ES-I3 (cell line): ENCODE measurements around the gene SH3BP2.

Experiments used
- H3K36me3 ChIP-seq: 2 replicates; pipeline ENCODE4 v1.6.1; 2013; ENCODE audit warnings: mild to moderate bottlenecking, low read length, control low read depth, moderate library complexity; ENCODE audit not compliant: insufficient read depth
- H3K4me1 ChIP-seq: 2 replicates; pipeline ENCODE4 v1.6.1; 2013; ENCODE audit warnings: mild to moderate bottlenecking, control low read depth, low read length; ENCODE audit not compliant: insufficient read depth
- H3K9ac ChIP-seq: 2 replicates; pipeline ENCODE4 v1.6.1; 2013; ENCODE audit warnings: low read depth, mild to moderate bottlenecking, low read length, moderate library complexity
- H3K9me3 ChIP-seq: 2 replicates; pipeline ENCODE4 v1.6.1; 2013; ENCODE audit warnings: mild to moderate bottlenecking, low read length, moderate library complexity; ENCODE audit not compliant: control insufficient read depth, insufficient read depth

SH3BP2 gene

DNA sequence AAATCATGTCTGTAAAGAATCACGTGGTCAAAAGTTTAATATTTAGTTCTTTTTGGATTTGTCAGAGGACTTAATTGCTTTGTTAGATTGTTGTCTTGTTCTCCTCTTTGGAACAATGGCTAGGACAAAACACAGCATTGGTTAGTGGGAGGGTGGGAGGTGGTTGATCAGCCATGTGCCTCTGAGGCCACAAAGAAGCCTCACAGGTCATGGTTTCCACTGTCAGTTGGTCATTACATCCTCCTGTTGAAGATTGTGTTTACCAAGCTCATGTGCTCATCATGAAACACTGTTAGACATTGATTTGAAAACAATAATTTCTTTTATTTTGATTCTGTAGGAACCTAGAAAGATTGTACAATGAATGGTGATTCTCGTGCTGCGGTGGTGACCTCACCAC, 82.7 kb downstream of the SH3BP2 start:
- Histone ChIP-seq H3K36me3 (no peaks in the 10 kb centered on the region), H3K9me3 (no peaks in the 10 kb centered on the region), H3K9ac (no peak overlapping the region), H3K4me1 (0 out of 2 replicates have a peak, but pooled peaks cover 4% of the 10 kb centered on the region)

DNA sequence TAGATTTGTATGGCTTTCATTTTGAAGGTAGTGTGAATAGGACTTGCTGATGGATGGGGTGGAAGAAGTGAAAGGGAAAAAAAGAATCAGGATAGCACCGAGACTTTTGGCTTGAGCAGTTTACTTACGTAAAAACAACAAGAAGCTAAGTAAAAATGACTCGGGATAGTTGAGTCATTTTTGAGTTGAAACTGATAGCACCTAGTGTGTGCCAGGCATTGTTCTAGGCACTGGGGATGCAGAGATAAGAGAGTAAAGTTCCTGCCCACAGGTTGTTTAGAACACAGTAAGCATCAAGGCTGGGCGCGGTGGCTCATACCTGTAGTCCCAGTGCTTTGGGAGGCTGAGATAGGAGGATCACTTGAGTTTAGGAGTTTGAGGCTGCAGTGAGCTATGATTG, 85.5 kb downstream of the SH3BP2 start:
- Histone ChIP-seq H3K36me3 (no peaks in the 10 kb centered on the region; the same call in 1 of the 2 replicates), H3K9me3 (no peaks in the 10 kb centered on the region), H3K9ac (no peak overlapping the region)

DNA sequence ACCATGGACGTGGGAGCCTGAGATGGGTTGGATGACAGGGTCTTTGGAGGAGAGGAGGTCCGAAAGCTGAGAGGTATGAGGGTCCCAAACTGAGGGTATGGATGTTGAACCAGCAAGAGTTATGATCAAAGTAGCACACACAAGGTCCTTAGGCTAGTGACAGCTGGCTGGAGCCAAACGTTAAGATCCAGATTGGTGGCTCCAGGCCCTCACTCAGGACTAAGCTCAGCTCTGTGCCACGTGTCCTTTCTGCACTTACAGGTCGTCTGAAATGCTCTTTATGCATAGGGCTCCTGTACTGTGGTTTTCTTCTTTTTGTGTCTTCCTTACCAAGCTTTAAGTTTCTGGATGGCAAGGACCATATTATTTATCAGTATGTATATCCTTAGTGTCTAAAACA, 86.1 kb downstream of the SH3BP2 start:
- Histone ChIP-seq H3K9ac (no peak overlapping the region), H3K36me3 (no peaks in the 10 kb centered on the region; the same call in 1 of the 2 replicates), H3K4me1 (peaks cover 4% of the 10 kb centered on the region; the same call in 1 of the 2 replicates), H3K9me3 (no peaks in the 10 kb centered on the region)

More for the DNA sequence above, 85.5 kb downstream of the SH3BP2 start:
- H3K4me1 ChIP-seq = peaks cover 7% of the 10 kb centered on the region; the same call in 1 of the 2 replicates

DNA sequence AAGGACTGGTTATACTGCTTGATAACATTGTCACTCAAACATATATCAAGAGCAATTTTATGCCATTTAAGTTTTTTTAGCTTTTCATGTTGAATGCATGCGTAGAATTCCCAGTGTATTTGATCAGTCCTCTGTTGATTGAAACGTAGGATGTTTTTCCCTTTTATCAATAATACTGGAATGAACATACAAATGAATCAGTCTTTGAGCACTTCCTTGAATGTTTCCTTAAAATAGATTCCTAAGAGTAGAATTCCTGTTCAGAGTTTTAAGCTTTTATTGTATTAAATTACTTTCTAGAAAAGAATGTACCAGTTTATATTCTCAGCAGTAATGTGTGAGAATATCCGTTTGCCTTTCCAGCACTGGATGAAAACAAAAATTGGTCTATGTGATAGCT, 88.5 kb downstream of the SH3BP2 start:
- no peak overlapping the region for H3K9ac ChIP-seq
- H3K9me3 ChIP-seq = no peaks in the 10 kb centered on the region
- peaks cover 3% of the 10 kb centered on the region; the same call in 1 of the 2 replicates for H3K4me1 ChIP-seq
- peaks cover 10% of the 10 kb centered on the region for H3K36me3 ChIP-seq

DNA sequence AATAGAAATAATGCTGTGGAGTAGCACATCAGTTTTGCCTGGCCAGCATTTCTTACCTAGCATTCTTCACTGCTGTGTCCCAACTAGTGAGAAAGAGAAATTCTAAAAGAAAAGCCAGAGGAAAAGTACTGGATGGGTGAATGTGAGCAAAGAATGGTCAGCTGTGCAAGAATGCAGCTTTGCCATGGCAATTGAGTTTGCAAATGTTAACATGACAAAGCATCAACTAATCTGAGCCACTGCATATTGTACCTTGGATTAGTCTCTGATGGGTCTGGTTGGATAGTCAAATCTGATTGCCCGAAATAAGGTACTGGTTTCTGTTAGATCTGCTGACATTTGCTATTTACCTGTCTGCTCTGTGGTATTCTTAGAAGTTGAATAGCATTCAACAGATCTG, 89.5 kb downstream of the SH3BP2 start:
- Histone ChIP-seq H3K4me1 (peaks cover 3% of the 10 kb centered on the region; the same call in 1 of the 2 replicates), H3K36me3 (peaks cover 10% of the 10 kb centered on the region), H3K9me3 (no peaks in the 10 kb centered on the region), H3K9ac (no peak overlapping the region)

DNA sequence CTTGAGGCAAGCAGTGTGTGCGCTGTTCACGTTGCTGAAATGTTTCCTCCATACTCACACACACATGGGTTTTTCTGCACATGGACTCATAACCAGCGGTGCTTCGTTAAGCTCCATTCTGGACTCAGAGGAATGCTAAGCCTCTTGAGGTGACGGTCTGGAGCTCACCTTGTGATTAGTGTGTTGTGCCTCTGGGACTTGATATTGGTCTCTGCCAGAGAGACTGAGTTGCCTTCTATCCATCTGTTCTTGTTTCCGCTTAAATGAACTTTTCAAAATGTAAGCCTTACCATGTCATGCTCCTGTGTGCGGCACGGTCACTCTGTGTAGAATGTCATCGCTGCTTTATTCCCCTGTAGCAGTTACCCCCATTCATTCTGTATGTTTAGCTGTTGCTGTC, 93.3 kb downstream of the SH3BP2 start:
- peaks cover 10% of the 10 kb centered on the region for H3K36me3 ChIP-seq
- peaks cover 3% of the 10 kb centered on the region; the same call in 1 of the 2 replicates for H3K4me1 ChIP-seq
- H3K9ac ChIP-seq = no peak overlapping the region
- H3K9me3 ChIP-seq = no peaks in the 10 kb centered on the region

DNA sequence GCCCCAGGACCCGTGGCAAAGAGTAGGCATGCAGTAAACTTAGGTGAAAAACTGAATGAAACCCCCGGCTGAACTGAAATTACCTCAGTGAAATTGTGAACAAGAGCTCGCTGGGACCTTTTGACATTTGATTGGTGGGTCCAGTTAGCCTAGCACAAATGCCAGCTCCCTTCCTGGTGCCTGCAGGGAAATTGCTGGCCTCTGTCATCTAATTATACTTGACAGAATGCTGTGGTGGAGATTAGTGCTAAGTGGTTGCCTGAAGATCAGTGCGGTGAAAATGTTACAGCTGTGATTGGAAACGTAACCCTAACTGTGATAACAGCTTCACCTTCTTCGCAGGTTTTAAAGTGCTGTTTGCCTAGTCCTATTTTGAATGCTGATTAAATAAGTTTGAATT, 93.7 kb downstream of the SH3BP2 start:
- Histone ChIP-seq H3K9ac (no peak overlapping the region), H3K9me3 (no peaks in the 10 kb centered on the region), H3K36me3 (peaks cover 10% of the 10 kb centered on the region), H3K4me1 (peaks cover 3% of the 10 kb centered on the region; the same call in 1 of the 2 replicates)

DNA sequence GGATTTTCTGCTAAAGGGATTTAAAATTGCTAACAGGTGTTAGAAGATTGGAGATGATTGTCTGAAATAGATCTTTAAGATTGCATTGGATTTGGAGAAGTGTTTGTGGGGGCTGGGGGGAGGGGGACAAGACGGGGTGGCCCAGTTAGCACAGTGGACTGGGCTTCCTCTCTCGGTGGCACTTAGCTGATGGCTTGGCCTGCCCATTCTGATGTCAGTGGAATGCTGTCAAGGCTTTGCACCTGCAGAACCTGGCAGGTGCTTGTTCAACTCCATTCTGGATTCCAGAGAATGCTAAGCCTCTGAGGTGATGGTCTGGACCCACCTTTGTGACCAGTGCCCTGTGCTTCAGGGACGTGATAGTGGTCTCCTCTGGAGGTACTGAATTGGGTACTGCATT, 94.5 kb downstream of the SH3BP2 start:
- H3K9ac ChIP-seq = no peak overlapping the region
- no peaks in the 10 kb centered on the region for H3K9me3 ChIP-seq
- no peaks in the 10 kb centered on the region; the same call in 1 of the 2 replicates for H3K4me1 ChIP-seq
- H3K36me3 ChIP-seq = peaks cover 13% of the 10 kb centered on the region; the same call in 1 of the 2 replicates

DNA sequence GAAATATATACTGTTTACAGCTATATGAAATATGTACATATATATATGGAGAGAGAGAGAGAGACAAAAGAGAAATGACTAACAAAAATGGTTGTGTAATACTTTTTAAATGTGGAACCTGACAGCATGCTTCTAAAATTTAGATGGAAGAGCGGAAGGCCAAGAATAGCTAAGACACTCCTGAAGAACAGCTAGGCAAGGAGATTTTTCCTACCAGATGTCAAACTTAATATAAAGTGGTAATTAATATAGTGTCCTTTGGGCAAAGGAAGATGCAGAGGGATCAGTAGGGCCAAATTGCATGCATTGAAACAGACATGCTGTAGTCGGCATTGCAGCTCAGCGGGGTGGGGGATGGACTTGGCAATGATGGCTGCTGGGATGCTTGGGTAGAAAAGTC, 96.0 kb downstream of the SH3BP2 start:
- Histone ChIP-seq H3K4me1 (no peaks in the 10 kb centered on the region), H3K36me3 (peaks cover 13% of the 10 kb centered on the region; the same call in 1 of the 2 replicates), H3K9me3 (no peaks in the 10 kb centered on the region), H3K9ac (no peak overlapping the region)
